ENCODE measurements around the gene MICB. TPM values are rescaled to one million over a fixed set of nuclear protein-coding genes. Genes with fewer than 3 reads are reported as not detected.
A peak's percentile ranks its signal among the peaks of the same experiment; 100 is the strongest.
"Not testable (repeated sequence)": the region's sequence is repeated elsewhere in the genome, so short reads cannot be mapped to it uniquely, and the experiment has no call there.

The MICB gene
- total RNA-seq, 1 experiment from 2014 or later = 37.0 TPM

DNA sequence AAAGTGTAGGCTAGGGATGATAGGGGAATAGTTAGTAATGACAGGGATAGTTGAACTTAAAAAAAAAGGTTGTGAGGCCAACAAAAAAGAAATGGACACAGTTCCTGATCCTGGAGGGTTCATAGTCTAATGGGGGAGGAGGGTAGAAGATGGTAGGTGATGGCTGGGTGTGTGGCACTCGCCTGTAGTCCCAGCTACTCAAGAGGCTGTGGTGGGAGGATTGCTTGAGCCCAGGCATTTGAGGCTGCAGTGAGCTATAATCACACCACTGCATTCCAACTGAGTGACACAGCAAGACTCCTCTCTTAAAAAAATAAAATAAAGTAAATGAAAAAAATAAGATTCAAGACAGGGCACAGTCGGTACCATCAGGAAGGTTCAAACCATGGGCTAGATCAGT lies 2.4 kb upstream of the MICB start (continued):
- TF ChIP-seq, protein P1, sequence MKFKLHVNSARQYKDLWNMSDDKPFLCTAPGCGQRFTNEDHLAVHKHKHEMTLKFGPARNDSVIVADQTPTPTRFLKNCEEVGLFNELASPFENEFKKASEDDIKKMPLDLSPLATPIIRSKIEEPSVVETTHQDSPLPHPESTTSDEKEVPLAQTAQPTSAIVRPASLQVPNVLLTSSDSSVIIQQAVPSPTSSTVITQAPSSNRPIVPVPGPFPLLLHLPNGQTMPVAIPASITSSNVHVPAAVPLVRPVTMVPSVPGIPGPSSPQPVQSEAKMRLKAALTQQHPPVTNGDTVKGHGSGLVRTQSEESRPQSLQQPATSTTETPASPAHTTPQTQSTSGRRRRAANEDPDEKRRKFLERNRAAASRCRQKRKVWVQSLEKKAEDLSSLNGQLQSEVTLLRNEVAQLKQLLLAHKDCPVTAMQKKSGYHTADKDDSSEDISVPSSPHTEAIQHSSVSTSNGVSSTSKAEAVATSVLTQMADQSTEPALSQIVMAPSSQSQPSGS (CRISPR knock-in tag; IDR thresholded peaks at IDR 0.05; ENCODE audit: borderline replicate concordance, low read depth) = no peak

DNA sequence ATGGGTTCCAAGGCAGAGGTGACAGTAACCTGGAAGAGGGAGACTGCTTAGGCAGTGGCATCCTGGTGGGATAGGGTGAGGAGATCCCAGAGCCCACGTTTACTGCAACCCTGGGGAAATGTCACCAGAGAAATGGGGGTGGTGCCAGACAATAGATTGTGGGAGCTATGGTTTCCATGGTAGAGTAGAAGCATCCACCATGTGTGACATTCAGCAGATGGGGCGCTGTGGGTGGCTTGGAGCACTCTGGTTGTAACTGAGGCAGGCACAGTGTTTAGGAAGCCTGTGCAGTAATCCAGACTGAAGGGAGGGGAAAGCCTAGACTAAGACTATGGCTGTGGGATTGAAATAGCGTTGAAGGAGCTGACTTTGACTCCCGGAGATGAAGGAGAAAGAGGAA lies 1.1 kb upstream of the MICB start:
- peaks cover 56% of the 10 kb centered on the region for H3K4me1 Mint-ChIP-seq
- DNase-seq (ENCODE audit: low spot score); ATAC-seq; H3K9me3 Mint-ChIP-seq; H3K36me3 Mint-ChIP-seq: not testable (repeated sequence)
- ChIA-PET POLR2A (interaction anchor here (1.8 to 3.2 kb wide), 3 partner anchors 31 to 51 kb away, joined by 8 to 22 read pairs (median 9); partner anchors contain the start of genes DDX39B, MCCD1 and NFKBIL1), CTCF (interaction anchor here (0.6 to 1.5 kb wide), 4 partner anchors 94 to 118 kb away, joined by 3 to 4 read pairs (median 4); partner anchors contain the start of gene AIF1)
- peak overlapping the region; percentile 25; the same call in 1 of the 2 replicates for H3K27ac Mint-ChIP-seq
- H3K27me3 Mint-ChIP-seq (ENCODE audit: low read depth) = peaks cover 30% of the 10 kb centered on the region
- peak overlapping the region; percentile 100 for H3K4me3 Mint-ChIP-seq

DNA sequence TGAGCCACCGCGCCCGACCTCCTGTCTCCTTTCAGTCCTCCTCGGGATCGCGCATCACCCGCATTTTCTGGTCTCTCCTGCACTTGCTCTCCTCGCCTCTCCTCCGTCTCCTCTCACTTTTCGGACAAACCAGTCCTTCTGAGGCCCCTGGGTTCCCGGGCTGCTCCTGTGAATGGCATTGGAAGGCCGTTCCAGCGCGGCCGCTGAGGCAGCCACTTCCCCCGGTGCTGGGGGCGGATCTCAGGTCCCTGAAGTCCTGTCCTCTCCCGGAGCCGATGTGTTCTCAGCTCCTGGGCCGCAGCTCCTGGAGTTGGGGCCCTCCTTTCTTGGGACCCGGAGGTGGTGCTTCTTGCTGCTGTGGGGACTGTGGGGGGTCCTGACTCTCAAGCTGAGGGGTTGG lies 803 bp downstream of the MICB start:
- ChIA-PET POLR2A (interaction anchor here (0.6 to 3.2 kb wide), 5 partner anchors 15 to 241 kb away, joined by 3 to 22 read pairs (median 3); partner anchors contain the start of genes DDX39B, MICA and MSH5), CTCF (interaction anchor here (0.6 to 2.1 kb wide), 10 partner anchors 30 to 132 kb away, joined by 3 to 12 read pairs (median 4); partner anchors contain the start of genes ATP6V1G2 and MCCD1)
- H3K4me3 Mint-ChIP-seq = peak overlapping the region; percentile 100
- peaks cover 30% of the 10 kb centered on the region for H3K27me3 Mint-ChIP-seq (ENCODE audit: low read depth)
- peak; percentile 49 for DNase-seq (ENCODE audit: low spot score)
- H3K9me3 Mint-ChIP-seq = no peaks in the 10 kb centered on the region
- no peaks in the 10 kb centered on the region for H3K36me3 Mint-ChIP-seq
- peaks cover 48% of the 10 kb centered on the region for H3K4me1 Mint-ChIP-seq
- no peak for TF ChIP-seq JAZF1 (CRISPR knock-in tag; IDR thresholded peaks at IDR 0.05)
- no peak for TF ChIP-seq FOXP1 (CRISPR knock-in tag; IDR thresholded peaks at IDR 0.05; ENCODE audit: borderline replicate concordance)
- TF ChIP-seq NR1H2 (CRISPR knock-in tag; IDR thresholded peaks at IDR 0.05) = no peak
- TF ChIP-seq, protein P2, sequence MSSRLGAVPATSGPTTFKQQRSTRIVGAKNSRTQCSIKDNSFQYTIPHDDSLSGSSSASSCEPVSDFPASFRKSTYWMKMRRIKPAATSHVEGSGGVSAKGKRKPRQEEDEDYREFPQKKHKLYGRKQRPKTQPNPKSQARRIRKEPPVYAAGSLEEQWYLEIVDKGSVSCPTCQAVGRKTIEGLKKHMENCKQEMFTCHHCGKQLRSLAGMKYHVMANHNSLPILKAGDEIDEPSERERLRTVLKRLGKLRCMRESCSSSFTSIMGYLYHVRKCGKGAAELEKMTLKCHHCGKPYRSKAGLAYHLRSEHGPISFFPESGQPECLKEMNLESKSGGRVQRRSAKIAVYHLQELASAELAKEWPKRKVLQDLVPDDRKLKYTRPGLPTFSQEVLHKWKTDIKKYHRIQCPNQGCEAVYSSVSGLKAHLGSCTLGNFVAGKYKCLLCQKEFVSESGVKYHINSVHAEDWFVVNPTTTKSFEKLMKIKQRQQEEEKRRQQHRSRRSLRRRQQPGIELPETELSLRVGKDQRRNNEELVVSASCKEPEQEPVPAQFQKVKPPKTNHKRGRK (CRISPR knock-in tag; IDR thresholded peaks at IDR 0.05; ENCODE audit: borderline replicate concordance) = no peak
- TF ChIP-seq, protein P3, sequence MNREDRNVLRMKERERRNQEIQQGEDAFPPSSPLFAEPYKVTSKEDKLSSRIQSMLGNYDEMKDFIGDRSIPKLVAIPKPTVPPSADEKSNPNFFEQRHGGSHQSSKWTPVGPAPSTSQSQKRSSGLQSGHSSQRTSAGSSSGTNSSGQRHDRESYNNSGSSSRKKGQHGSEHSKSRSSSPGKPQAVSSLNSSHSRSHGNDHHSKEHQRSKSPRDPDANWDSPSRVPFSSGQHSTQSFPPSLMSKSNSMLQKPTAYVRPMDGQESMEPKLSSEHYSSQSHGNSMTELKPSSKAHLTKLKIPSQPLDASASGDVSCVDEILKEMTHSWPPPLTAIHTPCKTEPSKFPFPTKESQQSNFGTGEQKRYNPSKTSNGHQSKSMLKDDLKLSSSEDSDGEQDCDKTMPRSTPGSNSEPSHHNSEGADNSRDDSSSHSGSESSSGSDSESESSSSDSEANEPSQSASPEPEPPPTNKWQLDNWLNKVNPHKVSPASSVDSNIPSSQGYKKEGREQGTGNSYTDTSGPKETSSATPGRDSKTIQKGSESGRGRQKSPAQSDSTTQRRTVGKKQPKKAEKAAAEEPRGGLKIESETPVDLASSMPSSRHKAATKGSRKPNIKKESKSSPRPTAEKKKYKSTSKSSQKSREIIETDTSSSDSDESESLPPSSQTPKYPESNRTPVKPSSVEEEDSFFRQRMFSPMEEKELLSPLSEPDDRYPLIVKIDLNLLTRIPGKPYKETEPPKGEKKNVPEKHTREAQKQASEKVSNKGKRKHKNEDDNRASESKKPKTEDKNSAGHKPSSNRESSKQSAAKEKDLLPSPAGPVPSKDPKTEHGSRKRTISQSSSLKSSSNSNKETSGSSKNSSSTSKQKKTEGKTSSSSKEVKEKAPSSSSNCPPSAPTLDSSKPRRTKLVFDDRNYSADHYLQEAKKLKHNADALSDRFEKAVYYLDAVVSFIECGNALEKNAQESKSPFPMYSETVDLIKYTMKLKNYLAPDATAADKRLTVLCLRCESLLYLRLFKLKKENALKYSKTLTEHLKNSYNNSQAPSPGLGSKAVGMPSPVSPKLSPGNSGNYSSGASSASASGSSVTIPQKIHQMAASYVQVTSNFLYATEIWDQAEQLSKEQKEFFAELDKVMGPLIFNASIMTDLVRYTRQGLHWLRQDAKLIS (CRISPR knock-in tag; IDR thresholded peaks at IDR 0.05; ENCODE audit: borderline replicate concordance) = no peak
- TF ChIP-seq, protein P4, sequence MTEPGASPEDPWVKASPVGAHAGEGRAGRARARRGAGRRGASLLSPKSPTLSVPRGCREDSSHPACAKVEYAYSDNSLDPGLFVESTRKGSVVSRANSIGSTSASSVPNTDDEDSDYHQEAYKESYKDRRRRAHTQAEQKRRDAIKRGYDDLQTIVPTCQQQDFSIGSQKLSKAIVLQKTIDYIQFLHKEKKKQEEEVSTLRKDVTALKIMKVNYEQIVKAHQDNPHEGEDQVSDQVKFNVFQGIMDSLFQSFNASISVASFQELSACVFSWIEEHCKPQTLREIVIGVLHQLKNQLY (CRISPR knock-in tag; IDR thresholded peaks at IDR 0.05) = no peak
- no peak for TF ChIP-seq FOXK1 (CRISPR knock-in tag; IDR thresholded peaks at IDR 0.05)
- no peak for TF ChIP-seq CBFB (CRISPR knock-in tag; IDR thresholded peaks at IDR 0.05; ENCODE audit: low read depth)
- TF ChIP-seq TEAD1 (CRISPR knock-in tag; IDR thresholded peaks at IDR 0.05) = no peak
- TF ChIP-seq, protein P1 (CRISPR knock-in tag; IDR thresholded peaks at IDR 0.05; ENCODE audit: borderline replicate concordance, low read depth) = no peak
- TF ChIP-seq, protein P5, sequence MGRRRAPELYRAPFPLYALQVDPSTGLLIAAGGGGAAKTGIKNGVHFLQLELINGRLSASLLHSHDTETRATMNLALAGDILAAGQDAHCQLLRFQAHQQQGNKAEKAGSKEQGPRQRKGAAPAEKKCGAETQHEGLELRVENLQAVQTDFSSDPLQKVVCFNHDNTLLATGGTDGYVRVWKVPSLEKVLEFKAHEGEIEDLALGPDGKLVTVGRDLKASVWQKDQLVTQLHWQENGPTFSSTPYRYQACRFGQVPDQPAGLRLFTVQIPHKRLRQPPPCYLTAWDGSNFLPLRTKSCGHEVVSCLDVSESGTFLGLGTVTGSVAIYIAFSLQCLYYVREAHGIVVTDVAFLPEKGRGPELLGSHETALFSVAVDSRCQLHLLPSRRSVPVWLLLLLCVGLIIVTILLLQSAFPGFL (CRISPR knock-in tag; IDR thresholded peaks at IDR 0.05; ENCODE audit: borderline replicate concordance) = no peak
- TF ChIP-seq, protein P6, sequence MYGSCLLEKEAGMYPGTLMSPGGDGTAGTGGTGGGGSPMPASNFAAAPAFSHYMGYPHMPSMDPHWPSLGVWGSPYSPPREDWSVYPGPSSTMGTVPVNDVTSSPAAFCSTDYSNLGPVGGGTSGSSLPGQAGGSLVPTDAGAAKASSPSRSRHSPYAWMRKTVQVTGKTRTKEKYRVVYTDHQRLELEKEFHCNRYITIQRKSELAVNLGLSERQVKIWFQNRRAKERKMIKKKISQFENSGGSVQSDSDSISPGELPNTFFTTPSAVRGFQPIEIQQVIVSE (CRISPR knock-in tag; IDR thresholded peaks at IDR 0.05; ENCODE audit: borderline replicate concordance) = no peak
- TF ChIP-seq, protein P7, sequence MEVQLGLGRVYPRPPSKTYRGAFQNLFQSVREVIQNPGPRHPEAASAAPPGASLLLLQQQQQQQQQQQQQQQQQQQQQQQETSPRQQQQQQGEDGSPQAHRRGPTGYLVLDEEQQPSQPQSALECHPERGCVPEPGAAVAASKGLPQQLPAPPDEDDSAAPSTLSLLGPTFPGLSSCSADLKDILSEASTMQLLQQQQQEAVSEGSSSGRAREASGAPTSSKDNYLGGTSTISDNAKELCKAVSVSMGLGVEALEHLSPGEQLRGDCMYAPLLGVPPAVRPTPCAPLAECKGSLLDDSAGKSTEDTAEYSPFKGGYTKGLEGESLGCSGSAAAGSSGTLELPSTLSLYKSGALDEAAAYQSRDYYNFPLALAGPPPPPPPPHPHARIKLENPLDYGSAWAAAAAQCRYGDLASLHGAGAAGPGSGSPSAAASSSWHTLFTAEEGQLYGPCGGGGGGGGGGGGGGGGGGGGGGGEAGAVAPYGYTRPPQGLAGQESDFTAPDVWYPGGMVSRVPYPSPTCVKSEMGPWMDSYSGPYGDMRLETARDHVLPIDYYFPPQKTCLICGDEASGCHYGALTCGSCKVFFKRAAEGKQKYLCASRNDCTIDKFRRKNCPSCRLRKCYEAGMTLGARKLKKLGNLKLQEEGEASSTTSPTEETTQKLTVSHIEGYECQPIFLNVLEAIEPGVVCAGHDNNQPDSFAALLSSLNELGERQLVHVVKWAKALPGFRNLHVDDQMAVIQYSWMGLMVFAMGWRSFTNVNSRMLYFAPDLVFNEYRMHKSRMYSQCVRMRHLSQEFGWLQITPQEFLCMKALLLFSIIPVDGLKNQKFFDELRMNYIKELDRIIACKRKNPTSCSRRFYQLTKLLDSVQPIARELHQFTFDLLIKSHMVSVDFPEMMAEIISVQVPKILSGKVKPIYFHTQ (CRISPR knock-in tag; IDR thresholded peaks at IDR 0.05) = no peak
- TF ChIP-seq, protein P8, sequence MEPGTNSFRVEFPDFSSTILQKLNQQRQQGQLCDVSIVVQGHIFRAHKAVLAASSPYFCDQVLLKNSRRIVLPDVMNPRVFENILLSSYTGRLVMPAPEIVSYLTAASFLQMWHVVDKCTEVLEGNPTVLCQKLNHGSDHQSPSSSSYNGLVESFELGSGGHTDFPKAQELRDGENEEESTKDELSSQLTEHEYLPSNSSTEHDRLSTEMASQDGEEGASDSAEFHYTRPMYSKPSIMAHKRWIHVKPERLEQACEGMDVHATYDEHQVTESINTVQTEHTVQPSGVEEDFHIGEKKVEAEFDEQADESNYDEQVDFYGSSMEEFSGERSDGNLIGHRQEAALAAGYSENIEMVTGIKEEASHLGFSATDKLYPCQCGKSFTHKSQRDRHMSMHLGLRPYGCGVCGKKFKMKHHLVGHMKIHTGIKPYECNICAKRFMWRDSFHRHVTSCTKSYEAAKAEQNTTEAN (CRISPR knock-in tag; IDR thresholded peaks at IDR 0.05) = no peak
- TF ChIP-seq NR2C2 (CRISPR knock-in tag; IDR thresholded peaks at IDR 0.05) = no peak
- H3K27ac Mint-ChIP-seq = peak overlapping the region; percentile 94
- no peak for ATAC-seq
